WERI-Rb-1 (cell line): Measurements from ENCODE around the gene ASNS.
A peak's percentile ranks its signal among the peaks of the same experiment; 100 is the strongest.

ENCODE experiments used
- DNase-seq: peaks from one replicate; pipeline ENCODE4 v3.0.0-alpha.2; 2020
- H3K27ac ChIP-seq: fragments of 250-450 bp; sonication (Bioruptor Pico); 2 replicates; pipeline ENCODE4 v1.5.1; 2020; ENCODE audit warnings: mild to moderate bottlenecking, moderate library complexity
- H3K27me3 ChIP-seq: fragments of 250-450 bp; sonication (Bioruptor Pico); 2 replicates; pipeline ENCODE4 v1.5.1; 2021; ENCODE audit warnings: mild to moderate bottlenecking, low read depth, moderate library complexity; ENCODE audit not compliant: insufficient read depth, severe bottlenecking
- H3K36me3 ChIP-seq: fragments of 250-450 bp; sonication (Bioruptor Pico); 2 replicates; pipeline ENCODE4 v1.5.1; 2020; ENCODE audit warnings: mild to moderate bottlenecking, moderate library complexity
- H3K4me3 ChIP-seq: 2 replicates; pipeline ENCODE4 v1.5.1; 2011; ENCODE audit warnings: low read depth, mild to moderate bottlenecking, control low read depth, low read length
- H3K9me3 ChIP-seq: fragments of 250-450 bp; sonication (Bioruptor Pico); 2 replicates; pipeline ENCODE4 v1.5.1; 2021; ENCODE audit warnings: mild to moderate bottlenecking, moderate library complexity; ENCODE audit not compliant: severe bottlenecking
- TF ChIP-seq, protein P1 (sequence below): IDR thresholded peaks from 2 replicates; pipeline ENCODE4 v1.5.1; 2011; ENCODE audit warnings: low read depth, mild to moderate bottlenecking, control low read depth, inconsistent platforms, low read length

Gene ASNS

DNA sequence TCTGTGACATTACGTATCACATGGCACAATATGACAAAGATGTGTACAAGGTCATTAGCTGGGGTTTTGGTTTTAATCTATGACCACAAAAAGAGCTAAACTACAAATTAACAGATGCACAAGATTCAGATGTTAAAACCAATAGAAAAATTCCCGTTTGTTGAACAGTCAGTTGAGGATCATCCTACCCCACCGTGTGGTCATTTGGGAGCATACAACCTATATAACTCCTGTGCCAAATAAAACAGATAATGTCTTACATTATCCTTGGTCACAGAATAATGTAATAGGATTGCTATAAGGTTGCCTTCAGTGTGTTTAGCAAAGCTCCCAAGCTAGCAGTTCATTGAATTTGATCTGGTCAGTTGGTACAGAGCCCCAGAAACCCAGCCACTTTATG, 28.2 kb downstream of the ASNS start:
- Histone ChIP-seq H3K27me3 (no peaks in the 10 kb centered on the region), H3K36me3 (no peaks in the 10 kb centered on the region), H3K4me3 (no peak overlapping the region), H3K9me3 (no peaks in the 10 kb centered on the region), H3K27ac (no peak overlapping the region)
- DNase-seq, result no peak
- TF ChIP-seq, protein P1, sequence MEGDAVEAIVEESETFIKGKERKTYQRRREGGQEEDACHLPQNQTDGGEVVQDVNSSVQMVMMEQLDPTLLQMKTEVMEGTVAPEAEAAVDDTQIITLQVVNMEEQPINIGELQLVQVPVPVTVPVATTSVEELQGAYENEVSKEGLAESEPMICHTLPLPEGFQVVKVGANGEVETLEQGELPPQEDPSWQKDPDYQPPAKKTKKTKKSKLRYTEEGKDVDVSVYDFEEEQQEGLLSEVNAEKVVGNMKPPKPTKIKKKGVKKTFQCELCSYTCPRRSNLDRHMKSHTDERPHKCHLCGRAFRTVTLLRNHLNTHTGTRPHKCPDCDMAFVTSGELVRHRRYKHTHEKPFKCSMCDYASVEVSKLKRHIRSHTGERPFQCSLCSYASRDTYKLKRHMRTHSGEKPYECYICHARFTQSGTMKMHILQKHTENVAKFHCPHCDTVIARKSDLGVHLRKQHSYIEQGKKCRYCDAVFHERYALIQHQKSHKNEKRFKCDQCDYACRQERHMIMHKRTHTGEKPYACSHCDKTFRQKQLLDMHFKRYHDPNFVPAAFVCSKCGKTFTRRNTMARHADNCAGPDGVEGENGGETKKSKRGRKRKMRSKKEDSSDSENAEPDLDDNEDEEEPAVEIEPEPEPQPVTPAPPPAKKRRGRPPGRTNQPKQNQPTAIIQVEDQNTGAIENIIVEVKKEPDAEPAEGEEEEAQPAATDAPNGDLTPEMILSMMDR, result 0 out of 2 replicates have a peak, but pooled peaks have one; percentile 7

DNA sequence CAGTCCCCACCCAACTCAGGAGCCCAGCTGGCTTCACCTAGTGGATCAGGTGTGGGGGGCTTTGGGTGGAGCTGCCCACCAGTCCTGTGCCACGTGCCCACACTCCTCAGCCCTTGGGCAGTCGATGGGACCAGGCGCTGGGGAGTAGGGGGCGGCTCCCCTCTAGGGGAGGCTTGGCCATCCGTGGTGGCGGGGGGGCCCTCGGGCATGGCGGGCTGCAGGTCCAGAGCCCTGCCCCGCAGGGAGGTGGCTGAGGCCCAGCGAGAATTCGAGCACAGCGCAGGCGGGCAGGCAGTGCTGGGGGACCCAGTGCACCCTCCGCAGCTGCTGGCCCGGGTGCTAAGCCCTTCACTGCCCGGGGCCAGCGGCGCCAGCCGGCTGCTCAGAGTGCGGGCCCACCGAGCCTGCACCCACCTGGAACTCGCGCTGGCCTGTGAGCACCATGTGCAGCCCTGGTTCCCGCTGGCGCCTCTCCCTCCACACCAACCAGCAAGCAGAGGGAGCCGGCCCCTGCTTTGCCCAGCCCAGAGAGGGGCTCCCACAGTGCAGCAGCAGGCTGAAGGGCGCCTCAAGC, 29.3 kb downstream of the ASNS start:
- no peaks in the 10 kb centered on the region for H3K27me3 ChIP-seq
- H3K36me3 ChIP-seq, result no peaks in the 10 kb centered on the region
- no peak overlapping the region for H3K27ac ChIP-seq
- TF ChIP-seq, protein P1, result no peak
- DNase-seq, result no peak
- no peak overlapping the region for H3K4me3 ChIP-seq
- H3K9me3 ChIP-seq, result no peaks in the 10 kb centered on the region

DNA sequence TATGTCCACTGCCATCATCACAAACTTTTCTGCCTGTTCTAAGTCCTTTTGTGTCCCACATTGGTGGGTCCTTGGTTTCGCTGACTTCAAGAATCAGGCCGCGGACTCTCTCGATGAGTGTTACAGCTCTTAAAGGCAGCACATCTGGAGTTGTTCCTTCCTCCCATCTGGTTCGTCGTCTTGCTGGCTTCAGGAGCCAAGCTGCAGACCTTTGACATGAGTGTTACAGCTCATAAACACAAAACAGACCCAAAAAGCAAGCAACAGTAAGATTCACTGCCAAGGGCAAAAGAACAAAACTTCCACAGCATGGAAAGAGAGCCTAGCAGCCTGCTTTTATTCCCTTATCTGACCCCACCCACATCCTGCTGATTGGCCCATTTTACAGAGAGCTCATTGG, 30.2 kb downstream of the ASNS start:
- TF ChIP-seq, protein P1, result no peak
- DNase-seq, result no peak
- Histone ChIP-seq H3K27ac (no peak overlapping the region), H3K27me3 (no peaks in the 10 kb centered on the region), H3K36me3 (no peaks in the 10 kb centered on the region), H3K9me3 (no peaks in the 10 kb centered on the region), H3K4me3 (no peak overlapping the region)

DNA sequence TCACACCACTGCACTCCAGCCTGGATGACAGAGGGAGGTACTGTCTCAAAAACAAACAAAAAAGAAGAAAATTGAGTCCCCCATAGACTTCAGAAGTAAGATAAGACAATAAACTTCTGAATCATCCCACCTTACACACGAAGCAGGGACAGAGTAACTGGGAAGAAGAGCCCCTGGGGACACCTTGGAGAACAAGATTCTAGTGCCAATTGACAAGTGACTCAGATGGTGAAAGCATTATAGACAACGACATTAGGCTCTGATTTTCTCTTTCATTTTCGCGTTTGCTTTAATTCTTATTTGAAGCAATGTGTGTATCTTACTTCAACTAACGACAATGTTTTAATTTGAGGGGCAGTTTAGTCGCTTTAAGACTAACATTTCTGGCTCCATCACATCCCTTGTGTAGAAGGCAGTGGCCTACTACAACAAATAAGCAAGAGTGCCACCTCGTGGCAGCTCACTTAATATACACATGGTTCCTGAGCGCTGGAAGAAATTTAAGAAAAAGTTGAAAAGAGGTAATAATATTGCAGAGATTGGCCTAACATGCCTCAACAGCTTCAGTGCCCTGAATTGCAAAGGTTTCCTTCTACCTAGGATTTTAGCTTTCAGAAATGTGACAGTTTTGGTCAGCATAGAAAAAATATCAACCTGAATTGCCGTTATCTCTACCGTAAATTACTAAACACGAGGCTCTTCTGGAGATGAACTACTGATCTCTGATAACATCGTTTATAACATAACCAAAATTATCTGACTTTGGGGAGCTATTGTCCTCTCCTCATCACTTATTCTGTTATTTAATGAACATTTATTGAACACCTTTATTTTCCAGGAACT, 36.7 kb downstream of the ASNS start:
- Histone ChIP-seq H3K36me3 (no peaks in the 10 kb centered on the region), H3K27ac (no peak overlapping the region), H3K4me3 (no peak overlapping the region), H3K9me3 (no peaks in the 10 kb centered on the region), H3K27me3 (no peaks in the 10 kb centered on the region)
- TF ChIP-seq, protein P1, result peak; percentile 58
- DNase-seq, result peak; percentile 57

DNA sequence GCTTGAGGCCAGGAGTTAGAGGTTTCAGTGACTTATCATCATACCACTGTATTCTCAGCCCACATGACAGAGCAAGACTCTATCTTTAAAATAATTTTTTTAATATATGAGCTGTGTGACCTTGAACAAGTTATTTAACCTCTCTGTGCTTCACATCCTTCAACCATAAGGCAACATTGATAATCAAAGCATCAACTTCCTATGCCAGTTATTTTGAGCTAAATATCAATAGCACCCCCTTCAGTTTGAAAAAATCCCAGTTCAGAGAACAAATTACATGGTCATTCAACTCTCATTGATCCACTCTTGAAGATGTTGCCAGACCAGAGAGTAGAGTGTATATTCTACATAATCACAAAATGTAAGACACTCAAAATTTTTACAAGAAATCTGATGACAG, 53.0 kb downstream of the ASNS start:
- TF ChIP-seq, protein P1, result no peak
- Histone ChIP-seq H3K36me3 (no peaks in the 10 kb centered on the region), H3K27ac (no peak overlapping the region), H3K9me3 (no peaks in the 10 kb centered on the region), H3K27me3 (no peaks in the 10 kb centered on the region), H3K4me3 (no peak overlapping the region)
- no peak for DNase-seq
